GM12873 (cell line): ENCODE results near the gene CXXC1.

Experiments
- CTCF ChIP-seq: IDR thresholded peaks from 2 replicates; pipeline ENCODE4 v1.5.1; 2012; ENCODE audit warnings: low read depth, mild to moderate bottlenecking, moderate library complexity, low read length, control low read depth; ENCODE audit not compliant: insufficient read depth; ENCODE audit errors: missing control alignments

Gene CXXC1

GRCh38 chr18:50282521-50283335, 4.8 kb downstream of the CXXC1 start:
- TF ChIP-seq CTCF: no peak

GRCh38 chr18:50281972-50282520, 5.4 kb downstream of the CXXC1 start:
- no peak for TF ChIP-seq CTCF

- peak; percentile 40 for TF ChIP-seq CTCF
Measured at GRCh38 chr18:50281295-50281971, 6.1 kb downstream of the CXXC1 start, which contains the start of gene MBD1. MBD1 (minus strand) TSS chr18:50281523; CDS start chr18:50279992, 1,531 bp downstream.

GRCh38 chr18:50280707-50281294, 6.7 kb downstream of the CXXC1 start:
- no peak for TF ChIP-seq CTCF

DNA sequence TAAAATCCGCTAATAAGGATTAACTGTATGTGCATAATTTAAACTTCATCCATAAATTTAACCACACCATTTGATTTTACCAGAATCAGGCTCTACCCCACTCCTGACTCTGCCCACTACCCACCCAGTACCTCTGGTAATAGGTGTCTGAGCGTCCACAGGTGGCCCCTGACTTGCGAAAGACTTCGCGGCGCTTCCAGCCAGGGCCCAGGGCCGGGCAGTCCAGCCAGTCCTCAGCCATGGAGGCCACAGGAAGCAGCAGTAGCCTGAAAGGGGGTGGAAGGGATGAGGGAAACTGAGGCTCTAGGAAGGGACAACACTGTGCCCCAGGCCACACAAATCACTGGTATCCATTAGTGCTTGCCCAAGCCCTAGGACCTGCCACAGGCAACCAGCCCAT, 7.7 kb downstream of the CXXC1 start:
- no peak for TF ChIP-seq CTCF

DNA sequence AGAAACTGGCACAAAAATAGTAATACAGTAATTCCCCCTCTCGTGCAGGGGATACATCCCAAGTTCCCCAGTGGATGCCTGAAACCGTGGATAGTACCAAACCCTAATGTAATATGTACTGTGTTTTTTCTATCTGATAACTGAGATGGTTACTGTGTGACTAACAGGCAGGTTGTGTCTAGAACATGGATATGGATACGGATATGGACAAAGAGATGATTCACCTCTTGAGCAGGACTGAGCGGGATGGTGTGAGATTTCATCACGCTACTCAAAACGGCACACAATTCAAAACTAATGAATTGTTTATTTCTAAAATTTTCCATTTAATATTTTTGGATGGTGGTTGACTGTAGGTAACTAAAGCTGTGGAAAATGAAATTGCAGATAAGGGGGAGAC, 9.6 kb downstream of the CXXC1 start:
- TF ChIP-seq CTCF: no peak

GRCh38 chr18:50276452-50276851, 11.0 kb downstream of the CXXC1 start:
- TF ChIP-seq CTCF: no peak
